Caco-2 (cell line): ENCODE results near the gene ALDH1A1. TPM values are rescaled to one million over a fixed set of nuclear protein-coding genes. Genes with fewer than 3 reads are reported as not detected.

Source experiments
- BruUV-seq: library from RNA; stranded (reverse); fragments of 400-500 nt; replicated peaks from 2 replicates; lab custom pipeline; 2021; lab: Mats Ljungman, UMichigan
- CTCF ChIA-PET: fragments of 300-600 bp; sonication (Branson Sonifier 250); formaldehyde crosslinking; loops from one replicate; lab custom pipeline; 2022; ENCODE audit warnings: antibody characterized with exemption; lab: Charles Lee
- POLR2A ChIA-PET: fragments of 300-600 bp; sonication (Branson Sonifier 250); formaldehyde crosslinking; loops from one replicate; lab custom pipeline; 2022; ENCODE audit warnings: antibody characterized with exemption; lab: Charles Lee
- DNase-seq, 2 experiments: peaks; one replicate each; pipeline versions ENCODE4 v3.0.0 to v3.0.0-alpha.2; 2020 to 2022
- H3K27me3 ChIP-seq: replicated peaks from 2 replicates; pipeline ENCODE4 v1.6.0; 2011; ENCODE audit warnings: low read length; ENCODE audit not compliant: control insufficient read depth, insufficient read depth
- H3K36me3 ChIP-seq: 2 replicates; pipeline ENCODE4 v1.5.1; 2011; ENCODE audit warnings: low read length; ENCODE audit not compliant: control insufficient read depth, insufficient read depth
- H3K4me1 ChIP-seq: fragments of 250-450 bp; sonication (Bioruptor Pico); 2 replicates; pipeline ENCODE4 v1.5.1; 2020; ENCODE audit warnings: mild to moderate bottlenecking
- H3K4me3 ChIP-seq: 2 replicates; pipeline ENCODE4 v1.5.1; 2011; ENCODE audit warnings: low read depth, mild to moderate bottlenecking, control low read depth, low read length
- H3K9me3 ChIP-seq: fragments of 250-450 bp; sonication (Bioruptor Pico); 2 replicates; pipeline ENCODE4 v1.5.1; 2020; ENCODE audit warnings: mild to moderate bottlenecking, moderate library complexity
- H3K27ac Mint-ChIP-seq: one replicate; pipeline ENCODE4 v1.8.0; 2022; ENCODE audit warnings: mixed read lengths; ENCODE audit not compliant: unreplicated experiment
- H3K27me3 Mint-ChIP-seq: one replicate; pipeline ENCODE4 v1.8.0; 2022; ENCODE audit warnings: mixed read lengths; ENCODE audit not compliant: insufficient read depth, unreplicated experiment
- H3K36me3 Mint-ChIP-seq: one replicate; pipeline ENCODE4 v1.8.0; 2022; ENCODE audit warnings: mild to moderate bottlenecking, mixed read lengths; ENCODE audit not compliant: insufficient read depth, unreplicated experiment
- H3K4me1 Mint-ChIP-seq: one replicate; pipeline ENCODE4 v1.8.0; 2022; ENCODE audit warnings: low read depth, mixed read lengths; ENCODE audit not compliant: unreplicated experiment
- H3K4me3 Mint-ChIP-seq: one replicate; pipeline ENCODE4 v1.8.0; 2022; ENCODE audit warnings: mild to moderate bottlenecking, moderate library complexity, mixed read lengths; ENCODE audit not compliant: unreplicated experiment
- H3K9me3 Mint-ChIP-seq: one replicate; pipeline ENCODE4 v1.8.0; 2022; ENCODE audit warnings: mixed read lengths; ENCODE audit not compliant: unreplicated experiment
- intact Hi-C: fragments of 100-400 bp; cut with micrococcal nuclease; formaldehyde crosslinking; loops from one replicate; pipeline ENCODE4 v1.10.0; 2022; ENCODE audit not compliant: unreplicated experiment
- total RNA-seq: library from RNA; stranded (reverse); gene quantifications from 2 replicates; pipeline ENCODE4 v1.2.3, GENCODE V29; 2022
- TF ChIP-seq, protein P1 (sequence below), 2 experiments: fragments of 200-600 bp in 1 of 2; IDR thresholded peaks; 1 replicate in 1 of 2; 2 replicates in 1 of 2; pipeline versions ENCODE4 v1.5.1 to v1.8.0; 2011 to 2022; ENCODE audit warnings: antibody characterized with exemption in 1 of 2, control low read depth in 1 of 2, inconsistent platforms in 1 of 2, low read depth in 1 of 2, low read length in 1 of 2, mild to moderate bottlenecking in 1 of 2, moderate library complexity in 1 of 2; ENCODE audit not compliant: insufficient read depth in 1 of 2, severe bottlenecking in 1 of 2, unreplicated experiment in 1 of 2

The ALDH1A1 gene
- total RNA-seq, 1 experiment from 2014 or later, result 119 TPM

DNA sequence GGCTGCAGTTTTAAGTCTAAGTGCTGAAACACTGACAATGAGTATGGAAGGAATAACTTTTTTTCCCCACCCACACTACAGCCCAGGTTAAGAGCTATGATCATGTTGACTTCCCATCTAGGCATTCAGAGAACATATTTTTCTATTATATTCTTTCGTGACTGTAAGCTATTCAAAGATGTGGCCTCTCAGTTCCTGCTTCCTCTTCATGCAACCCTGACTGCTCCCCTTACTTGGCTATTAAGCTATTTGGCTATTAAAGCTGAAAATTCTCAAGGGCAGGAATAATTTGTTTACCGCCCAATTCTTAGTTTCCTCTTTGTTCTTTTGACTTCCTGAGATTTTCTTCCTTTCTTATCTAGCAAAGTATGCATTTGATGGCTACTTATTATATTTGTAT, 18.6 kb upstream of the ALDH1A1 start:
- POLR2A ChIA-PET, result no interaction called here
- no peaks in the 10 kb centered on the region for H3K36me3 ChIP-seq
- CTCF ChIA-PET, result no interaction called here
- Mint-ChIP-seq H3K36me3 (no peaks in the 10 kb centered on the region), H3K27ac (no peak overlapping the region), H3K4me3 (no peak overlapping the region), H3K27me3 (no peaks in the 10 kb centered on the region), H3K4me1 (no peaks in the 10 kb centered on the region), H3K9me3 (no peaks in the 10 kb centered on the region)
- H3K27me3 ChIP-seq, result no peaks in the 10 kb centered on the region
- intact Hi-C loops, result no loop called here
- no peaks in the 10 kb centered on the region for H3K4me1 ChIP-seq
- no peak overlapping the region for H3K4me3 ChIP-seq
- DNase-seq, result no peak
- TF ChIP-seq, protein P1, sequence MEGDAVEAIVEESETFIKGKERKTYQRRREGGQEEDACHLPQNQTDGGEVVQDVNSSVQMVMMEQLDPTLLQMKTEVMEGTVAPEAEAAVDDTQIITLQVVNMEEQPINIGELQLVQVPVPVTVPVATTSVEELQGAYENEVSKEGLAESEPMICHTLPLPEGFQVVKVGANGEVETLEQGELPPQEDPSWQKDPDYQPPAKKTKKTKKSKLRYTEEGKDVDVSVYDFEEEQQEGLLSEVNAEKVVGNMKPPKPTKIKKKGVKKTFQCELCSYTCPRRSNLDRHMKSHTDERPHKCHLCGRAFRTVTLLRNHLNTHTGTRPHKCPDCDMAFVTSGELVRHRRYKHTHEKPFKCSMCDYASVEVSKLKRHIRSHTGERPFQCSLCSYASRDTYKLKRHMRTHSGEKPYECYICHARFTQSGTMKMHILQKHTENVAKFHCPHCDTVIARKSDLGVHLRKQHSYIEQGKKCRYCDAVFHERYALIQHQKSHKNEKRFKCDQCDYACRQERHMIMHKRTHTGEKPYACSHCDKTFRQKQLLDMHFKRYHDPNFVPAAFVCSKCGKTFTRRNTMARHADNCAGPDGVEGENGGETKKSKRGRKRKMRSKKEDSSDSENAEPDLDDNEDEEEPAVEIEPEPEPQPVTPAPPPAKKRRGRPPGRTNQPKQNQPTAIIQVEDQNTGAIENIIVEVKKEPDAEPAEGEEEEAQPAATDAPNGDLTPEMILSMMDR (IDR thresholded peaks at IDR 0.05; ENCODE audit: insufficient read depth in 1 of 2, low read depth in 1 of 2, low read length in 1 of 2, severe bottlenecking in 1 of 2, unreplicated experiment in 1 of 2), result no peak
- H3K9me3 ChIP-seq, result no peaks in the 10 kb centered on the region
- no TSS peak for BruUV-seq

DNA sequence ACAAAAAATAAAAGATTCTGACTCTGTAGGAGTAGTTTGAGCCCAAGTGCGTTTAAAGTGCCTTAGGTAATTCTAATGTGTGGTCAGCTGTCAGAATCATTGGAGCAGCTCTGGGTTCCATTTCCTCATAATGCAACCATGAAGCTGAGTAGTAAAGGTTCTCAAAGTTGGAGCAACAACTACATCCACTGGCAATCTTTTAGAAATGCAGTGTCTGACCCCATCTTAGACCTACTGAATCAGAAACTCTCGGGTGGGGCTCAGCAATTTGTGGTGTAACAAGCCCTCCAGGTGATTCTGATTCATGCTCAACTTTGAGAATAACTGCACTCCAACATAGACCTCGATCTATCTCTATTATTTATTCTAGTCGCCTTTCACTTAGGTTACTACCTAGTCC, 7.6 kb upstream of the ALDH1A1 start:
- ChIA-PET CTCF (no interaction called here), POLR2A (no interaction called here)
- no peaks in the 10 kb centered on the region for H3K4me1 Mint-ChIP-seq
- Histone ChIP-seq H3K9me3 (no peaks in the 10 kb centered on the region), H3K4me3 (no peak overlapping the region), H3K4me1 (no peaks in the 10 kb centered on the region), H3K36me3 (no peaks in the 10 kb centered on the region), H3K27me3 (no peaks in the 10 kb centered on the region)
- intact Hi-C loops, result loop anchor here (5.0 kb wide), 1 partner anchor 103 kb away; no protein-coding TSS in a partner anchor
- no peaks in the 10 kb centered on the region for H3K27me3 Mint-ChIP-seq
- BruUV-seq, result no TSS peak
- no peak for DNase-seq
- no peaks in the 10 kb centered on the region for H3K9me3 Mint-ChIP-seq
- TF ChIP-seq, protein P1 (IDR thresholded peaks at IDR 0.05; ENCODE audit: insufficient read depth in 1 of 2, low read depth in 1 of 2, low read length in 1 of 2, severe bottlenecking in 1 of 2, unreplicated experiment in 1 of 2), result no peak
- no peaks in the 10 kb centered on the region for H3K36me3 Mint-ChIP-seq
- H3K27ac Mint-ChIP-seq, result no peak overlapping the region
- H3K4me3 Mint-ChIP-seq, result no peak overlapping the region

DNA sequence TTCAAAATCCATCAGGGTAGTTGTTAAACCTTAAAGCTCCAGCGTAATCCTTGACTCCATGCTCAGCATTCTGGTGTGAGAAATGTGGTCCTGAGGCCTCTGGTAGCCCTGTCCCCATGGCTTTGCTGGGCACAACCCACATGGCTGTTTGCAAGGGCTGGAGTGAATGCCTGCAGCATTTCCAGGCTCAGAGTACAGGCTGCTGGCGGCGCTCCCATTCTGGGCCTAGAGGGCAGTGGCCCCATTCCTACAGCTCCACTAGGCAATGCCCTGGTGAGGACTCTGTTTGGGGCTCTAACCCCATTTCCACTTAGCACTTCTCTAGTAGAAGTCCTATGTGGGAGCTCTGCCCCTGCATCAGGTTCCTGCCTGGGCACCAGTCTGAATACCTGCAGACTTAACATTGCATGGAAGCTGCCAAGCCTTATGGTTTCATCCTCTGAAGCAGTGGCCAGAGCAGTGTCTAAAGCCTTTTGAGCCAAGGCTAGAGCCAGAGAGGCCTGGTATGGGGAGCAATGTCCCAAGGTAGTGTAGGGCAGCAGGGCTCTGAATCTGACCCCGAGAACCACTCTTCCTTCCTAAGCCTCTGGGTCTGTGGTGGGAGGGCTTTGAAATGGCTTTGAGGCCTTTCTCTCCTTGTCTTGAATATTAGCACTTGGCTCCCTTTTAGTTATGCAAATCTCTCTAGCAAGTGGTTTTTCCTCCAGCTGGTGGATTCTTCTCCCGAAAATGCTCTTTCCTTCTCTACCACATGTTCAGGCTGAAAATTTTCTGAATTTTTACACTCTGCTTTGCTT, 5.8 kb upstream of the ALDH1A1 start:
- Mint-ChIP-seq H3K27ac (no peak overlapping the region), H3K9me3 (no peaks in the 10 kb centered on the region), H3K4me1 (no peaks in the 10 kb centered on the region), H3K27me3 (no peaks in the 10 kb centered on the region), H3K4me3 (no peak overlapping the region), H3K36me3 (no peaks in the 10 kb centered on the region)
- DNase-seq, result no peak
- intact Hi-C loops, result no loop called here
- H3K27me3 ChIP-seq, result no peaks in the 10 kb centered on the region
- CTCF ChIA-PET, result no interaction called here
- H3K4me3 ChIP-seq, result no peak overlapping the region
- no peaks in the 10 kb centered on the region for H3K9me3 ChIP-seq
- H3K36me3 ChIP-seq, result no peaks in the 10 kb centered on the region
- TF ChIP-seq, protein P1 (IDR thresholded peaks at IDR 0.05; ENCODE audit: insufficient read depth in 1 of 2, low read depth in 1 of 2, low read length in 1 of 2, severe bottlenecking in 1 of 2, unreplicated experiment in 1 of 2), result no peak
- H3K4me1 ChIP-seq, result no peaks in the 10 kb centered on the region
- no TSS peak for BruUV-seq
- POLR2A ChIA-PET, result no interaction called here
